CD4-positive, alpha-beta T cell treated with Interferon alpha-2 for 1 hour (primary cell): ENCODE measurements around the gene COL9A1.

Source experiments
- DNase-seq, 2 donors: peaks; one replicate each; pipeline ENCODE4 v3.0.0-alpha.2; 2020 to 2022

Gene COL9A1

DNA sequence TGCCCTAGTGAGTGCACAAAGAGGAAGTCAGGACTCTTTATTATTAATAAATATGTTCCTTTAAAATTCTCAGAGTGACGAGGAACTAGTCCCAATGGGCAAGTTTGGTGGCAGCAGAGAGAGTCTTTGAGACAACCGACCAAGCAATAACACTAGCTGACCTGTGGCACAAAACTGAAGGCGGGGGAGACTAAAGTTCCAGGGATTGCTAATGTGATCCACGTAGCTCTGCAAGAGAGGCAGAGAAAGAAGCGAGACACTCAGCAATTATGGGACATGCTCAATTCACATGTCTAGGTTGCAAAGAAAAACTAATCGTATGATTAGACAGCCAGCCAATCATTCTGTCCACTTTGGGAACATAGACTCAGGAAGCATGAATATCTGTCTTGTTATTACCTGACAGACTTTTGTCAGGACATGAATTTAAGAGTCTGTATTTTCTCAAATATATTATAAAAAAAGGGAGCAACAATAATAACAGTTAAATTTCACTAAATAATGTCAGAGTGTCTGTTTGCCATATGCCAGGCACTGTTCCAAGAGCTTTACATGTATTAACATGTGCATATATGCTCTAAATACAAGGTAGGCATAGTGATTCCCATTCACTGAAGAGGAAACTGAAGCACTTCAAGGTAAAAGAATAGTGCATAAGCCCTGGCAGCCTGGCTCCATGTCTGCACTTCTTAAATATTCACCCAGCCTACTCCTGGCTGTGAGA, 81.0 kb downstream of the COL9A1 start:
- DNase-seq, result no peak

DNA sequence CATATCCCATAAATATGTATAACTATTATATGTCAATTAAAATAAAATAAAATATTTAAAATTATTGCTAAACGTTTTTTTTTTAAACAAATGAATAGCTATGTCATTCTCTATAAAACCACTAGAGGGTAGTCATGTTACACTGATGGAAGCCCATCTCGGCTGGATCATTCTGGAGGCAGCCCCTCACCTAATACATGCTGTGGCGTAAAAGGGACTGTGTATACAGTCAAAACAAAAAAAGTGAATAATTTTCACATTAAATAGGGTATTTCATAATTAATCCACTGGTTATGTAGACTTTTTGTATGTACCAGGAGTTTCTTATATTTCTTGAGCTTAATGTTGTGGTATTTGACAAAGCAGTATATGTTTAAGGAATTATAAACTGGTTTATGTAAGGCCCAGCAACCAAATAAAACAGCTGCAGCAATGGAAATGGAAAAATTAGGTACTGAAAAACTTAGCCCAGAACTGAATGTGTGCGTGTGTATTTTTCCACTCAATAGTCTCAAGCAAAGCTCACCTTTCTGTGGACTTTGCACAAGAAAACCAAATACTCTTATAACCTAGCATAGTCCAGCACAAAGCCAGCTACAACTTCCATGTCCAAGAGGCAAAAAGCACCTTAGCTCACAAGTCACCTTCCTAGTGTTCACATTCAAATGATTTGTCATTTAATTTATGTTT, 81.7 kb downstream of the COL9A1 start:
- DNase-seq, result peak in 1 of 2 donors; percentile 3

DNA sequence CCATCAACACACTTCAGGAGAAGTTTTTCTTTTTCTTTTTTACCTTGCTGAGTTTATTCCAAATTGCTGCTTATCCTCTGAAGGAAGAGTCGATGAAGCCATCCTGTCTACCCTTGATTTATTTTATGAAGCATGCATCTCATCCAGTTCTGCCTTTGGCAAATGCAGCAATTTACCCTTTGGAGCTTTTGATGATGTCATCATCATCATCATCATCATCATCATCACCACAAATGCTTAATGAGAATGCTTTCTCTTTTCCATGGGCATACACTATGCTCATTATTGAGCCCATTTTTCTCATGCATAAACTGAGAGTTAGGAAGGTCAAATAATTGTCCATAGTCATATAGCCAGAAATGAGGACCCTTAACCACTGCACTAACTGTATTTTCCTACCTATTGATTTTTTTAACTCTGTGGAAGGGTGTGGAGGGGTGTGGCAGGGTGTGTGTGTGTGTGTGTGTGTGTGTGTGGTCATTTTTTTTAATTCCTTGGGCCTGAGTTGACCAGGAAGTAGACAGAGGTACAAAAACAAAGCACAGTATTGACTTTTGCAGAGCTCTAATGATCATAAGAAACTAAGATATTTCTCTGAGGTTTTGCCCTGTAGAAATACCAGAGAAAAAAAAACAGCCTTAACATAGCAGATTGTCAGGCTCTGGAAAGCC, 82.8 kb downstream of the COL9A1 start:
- DNase-seq, result no peak

DNA sequence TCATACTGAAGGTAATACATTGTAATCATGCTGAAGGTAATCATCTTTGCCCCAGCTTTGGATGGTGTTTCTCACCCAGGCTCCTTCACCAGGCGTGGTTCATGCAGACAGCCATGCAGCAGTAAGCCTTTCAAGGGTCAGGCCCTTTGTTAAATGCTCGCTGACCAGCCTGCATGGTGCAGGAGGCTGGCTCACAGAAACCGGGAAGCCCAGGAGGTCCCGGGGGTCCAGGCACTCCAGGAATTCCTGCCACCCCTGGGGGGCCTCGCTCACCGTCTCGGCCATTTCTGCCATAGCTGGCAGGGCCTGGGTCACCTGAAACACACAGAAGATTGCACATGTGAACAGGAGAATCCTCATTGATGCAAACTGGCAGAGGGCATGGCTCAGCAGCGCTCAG, 86.1 kb downstream of the COL9A1 start:
- DNase-seq, result no peak

DNA sequence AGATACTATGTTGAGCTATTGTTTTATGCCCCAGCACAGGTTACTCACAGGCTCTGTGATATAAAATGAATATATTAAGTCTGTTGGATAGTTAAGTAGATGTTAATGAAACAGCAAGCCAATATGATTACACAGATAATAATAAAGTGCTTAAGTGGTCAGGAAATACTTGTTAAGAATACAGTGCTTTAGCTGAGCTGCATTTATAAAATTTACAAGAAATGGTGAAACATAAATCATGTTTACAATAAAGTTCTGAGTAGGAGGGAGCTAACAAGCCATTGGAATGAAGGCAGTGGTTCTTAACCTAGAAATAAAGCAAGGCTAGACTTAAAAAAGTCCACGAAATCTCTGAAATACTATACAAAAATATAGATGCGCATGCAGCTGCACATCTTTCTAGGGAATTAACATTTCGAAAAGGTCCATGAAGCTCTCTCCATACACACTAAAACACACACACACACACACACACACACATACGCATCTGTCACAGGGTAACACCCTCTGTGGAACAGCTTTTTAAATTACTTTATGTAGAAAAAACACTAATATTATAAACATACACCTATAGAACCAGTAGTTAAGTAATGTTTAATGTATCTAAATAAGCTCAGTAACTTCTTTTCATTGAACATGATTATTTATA, 87.3 kb downstream of the COL9A1 start:
- no peak for DNase-seq

DNA sequence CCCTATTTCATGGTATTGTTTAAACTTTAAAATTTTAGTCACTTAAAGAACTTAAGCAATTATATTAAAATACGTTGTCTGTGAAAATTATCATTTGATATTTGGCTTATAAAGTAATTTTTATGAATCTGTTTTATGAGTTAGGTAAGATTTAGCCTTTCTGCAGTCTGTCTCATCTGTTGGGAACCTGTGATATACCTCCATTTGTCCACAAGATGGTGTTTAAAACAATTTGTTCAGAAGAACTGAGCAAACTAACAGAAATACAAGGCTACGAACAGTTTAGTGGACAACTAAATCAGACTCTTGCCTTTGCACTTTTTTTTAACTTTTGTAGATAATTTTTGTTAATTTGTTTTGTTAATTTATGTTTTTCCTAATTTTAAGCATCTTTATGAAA, 92.4 kb downstream of the COL9A1 start:
- no peak for DNase-seq

DNA sequence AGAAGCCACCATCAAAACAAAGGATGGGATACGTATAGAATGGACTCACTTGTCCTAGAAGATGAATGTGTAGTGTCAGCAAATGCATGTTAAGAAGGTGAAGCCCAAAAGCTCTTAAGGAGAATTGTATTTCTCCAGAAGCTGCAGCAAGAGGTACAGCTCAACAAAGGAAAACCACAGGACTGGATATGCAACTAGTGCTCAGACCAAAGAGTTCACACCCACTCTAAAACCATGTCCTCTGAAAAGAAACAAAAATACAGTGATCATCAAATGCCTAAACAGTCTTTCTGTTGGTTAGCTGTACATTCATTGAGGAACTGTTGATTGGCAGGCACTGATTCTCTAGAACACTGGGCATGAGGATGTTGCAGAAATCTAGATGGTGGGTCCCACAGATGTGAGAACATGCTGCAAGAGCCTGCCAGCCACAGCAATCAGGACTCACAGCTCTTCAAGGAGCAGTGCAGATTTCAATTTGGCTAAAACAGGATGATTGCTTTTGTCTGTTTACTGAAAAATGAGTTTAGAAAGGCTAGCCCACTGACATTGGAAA, 94.6 kb downstream of the COL9A1 start:
- no peak for DNase-seq

DNA sequence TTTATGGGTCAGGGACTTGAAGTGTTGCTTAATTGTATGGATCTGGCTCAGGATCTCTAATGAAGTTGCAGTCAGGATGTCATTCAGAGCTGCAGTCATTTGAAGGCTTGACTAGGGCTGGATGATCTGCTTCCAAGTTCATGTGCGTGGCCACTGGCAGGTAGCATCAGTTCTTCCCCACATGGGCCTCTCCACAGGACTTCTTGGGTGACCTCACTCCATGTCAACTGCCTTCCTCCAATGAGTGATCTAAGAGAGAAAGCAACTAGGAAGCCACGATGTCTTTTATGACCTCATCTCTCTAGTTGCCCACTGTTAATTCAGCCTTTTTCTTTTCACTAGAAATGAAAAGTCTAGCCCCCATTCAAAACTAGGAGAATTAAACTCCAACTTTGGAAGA, 104.1 kb downstream of the COL9A1 start:
- no peak for DNase-seq

DNA sequence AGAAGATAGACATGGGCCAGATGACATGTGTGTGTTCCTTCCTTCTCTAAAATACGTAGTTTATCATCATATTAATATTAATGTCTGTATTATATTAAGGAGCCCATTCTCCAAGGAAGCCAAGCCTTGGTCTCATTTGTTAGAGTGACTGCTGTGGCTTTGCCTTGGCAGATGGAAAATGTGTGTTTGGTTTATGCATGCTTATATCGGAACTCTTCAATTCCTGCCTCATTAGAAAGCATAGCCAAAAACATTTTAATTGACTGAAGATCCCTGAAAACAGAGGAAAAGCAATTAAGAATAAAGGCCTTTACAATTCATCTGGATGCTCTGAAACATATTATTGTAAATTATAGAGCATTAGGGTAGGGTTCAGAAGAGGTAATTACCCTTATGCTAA, 106.4 kb downstream of the COL9A1 start:
- no peak for DNase-seq

DNA sequence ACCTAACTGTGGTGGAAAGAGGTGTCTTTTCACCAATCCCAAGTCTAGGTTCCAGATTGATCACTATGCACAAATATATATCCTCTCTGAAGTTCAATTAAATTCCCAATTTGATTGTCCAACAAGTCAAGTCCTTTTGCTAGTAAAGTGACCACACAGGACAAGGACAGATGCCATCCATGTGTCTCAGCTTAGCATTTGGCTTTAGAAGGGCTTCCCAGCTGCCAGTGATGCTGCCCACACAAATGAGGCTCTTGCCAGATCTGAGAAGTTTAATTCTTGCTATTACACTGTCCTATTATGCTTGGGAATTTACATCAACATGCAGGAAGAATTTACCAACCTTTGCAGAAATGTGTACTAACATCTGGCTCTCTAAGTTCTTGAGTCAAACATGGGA, 108.5 kb downstream of the COL9A1 start:
- no peak for DNase-seq

DNA sequence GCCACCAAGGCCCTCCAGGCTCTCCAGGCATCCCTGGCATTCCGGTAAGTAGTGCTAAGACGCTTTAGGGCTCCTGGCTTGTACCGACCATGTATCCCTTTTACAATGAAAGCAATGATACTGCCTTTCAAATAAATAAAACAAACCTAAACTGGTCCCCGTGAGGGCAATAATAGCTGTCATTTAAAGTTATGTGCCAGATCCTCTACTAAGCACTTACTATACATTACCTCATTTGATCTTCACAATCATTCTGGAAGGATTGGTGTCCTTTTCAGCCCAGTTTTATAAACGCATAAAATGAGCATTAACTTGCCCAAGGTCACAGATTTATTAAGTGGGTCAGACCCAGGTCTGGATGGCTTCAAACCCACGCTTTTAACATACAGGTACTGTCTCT, 114.7 kb downstream of the COL9A1 start:
- DNase-seq, result no peak

DNA sequence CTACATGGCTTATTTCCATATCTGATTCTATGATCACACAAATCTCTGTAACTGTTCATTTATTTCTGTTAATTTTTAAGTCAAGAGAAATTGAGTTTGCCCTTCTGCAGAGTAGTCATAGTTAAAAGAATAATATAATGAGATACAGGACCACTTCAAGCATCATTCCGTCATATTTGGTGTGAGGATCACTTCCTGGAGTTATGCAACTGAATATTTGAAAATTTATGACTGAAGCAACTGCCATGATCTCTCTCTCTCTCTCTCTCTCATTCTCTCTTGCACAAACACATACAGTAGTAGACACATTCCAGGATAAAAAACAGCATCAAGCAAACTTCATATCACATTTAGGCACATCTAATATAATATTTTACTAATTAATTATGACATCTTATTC, 116.4 kb downstream of the COL9A1 start:
- DNase-seq, result no peak

DNA sequence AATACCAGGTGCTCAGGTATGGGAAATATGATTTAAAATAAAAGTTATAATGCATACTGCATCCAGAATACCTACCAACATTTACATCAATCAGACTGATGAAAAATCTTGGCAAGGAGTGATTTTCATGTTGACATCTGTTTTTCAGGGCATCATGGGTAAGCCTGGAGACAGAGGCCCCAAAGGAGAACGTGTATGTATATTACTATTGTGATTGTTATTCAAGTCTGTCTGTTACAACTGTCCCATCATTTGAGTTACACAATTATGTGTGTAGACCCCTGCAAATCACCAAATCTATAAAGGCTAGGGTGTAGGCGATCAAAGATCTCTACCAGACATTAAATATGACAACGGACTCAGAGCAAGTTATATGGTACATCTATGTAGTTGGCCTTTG, 118.2 kb downstream of the COL9A1 start:
- no peak for DNase-seq

DNA sequence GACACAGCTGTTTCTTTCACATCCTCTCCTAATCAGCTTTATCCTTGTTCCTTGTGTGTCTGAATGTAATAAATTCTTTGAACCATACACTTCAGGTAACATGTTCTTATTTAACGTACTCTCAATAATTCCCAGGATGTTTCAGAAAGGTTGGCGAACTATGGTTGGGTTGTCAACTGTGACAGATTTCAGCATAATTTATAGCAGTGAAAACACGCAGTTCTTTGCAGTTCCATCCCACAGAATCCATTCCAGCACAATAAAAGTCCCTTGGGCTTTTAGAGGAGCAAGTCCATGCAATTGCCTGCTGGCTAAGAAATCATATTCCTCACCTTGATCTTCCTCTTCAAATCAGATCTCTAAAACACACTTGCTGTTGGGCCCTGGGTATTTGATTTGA, 119.3 kb downstream of the COL9A1 start:
- no peak for DNase-seq

DNA sequence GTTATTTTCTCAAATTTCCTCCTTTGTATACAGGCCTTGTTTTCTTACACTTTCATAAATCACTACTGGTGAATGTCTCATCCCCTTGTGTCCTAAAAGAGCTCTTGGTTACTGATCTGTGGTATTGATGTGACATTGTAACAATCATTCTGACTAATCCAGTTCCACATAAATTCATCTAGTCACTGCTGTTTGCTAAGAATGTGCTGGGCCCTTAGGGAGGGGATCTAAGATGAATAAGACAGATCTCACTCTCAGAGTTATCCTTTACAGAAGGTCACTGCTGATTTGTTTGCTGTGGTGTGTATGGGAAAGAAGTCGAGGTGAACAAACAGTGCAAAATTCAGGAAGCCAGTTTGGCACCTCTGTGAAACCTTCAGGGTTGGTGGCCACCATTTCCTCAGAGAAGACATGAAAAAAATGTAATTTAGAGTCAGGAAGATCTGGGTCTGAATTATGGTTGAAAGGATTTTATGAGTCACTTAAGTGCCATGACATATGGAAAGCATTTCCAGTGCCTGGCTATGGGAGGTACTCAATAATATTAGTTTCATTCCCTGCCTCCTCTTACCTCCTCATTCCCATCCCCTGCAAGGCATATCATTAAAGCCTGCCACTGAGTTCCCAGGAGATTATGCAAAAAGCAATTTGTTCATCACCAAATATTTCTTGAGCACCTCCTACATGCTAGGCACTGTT, 121.8 kb downstream of the COL9A1 start:
- DNase-seq, result no peak

DNA sequence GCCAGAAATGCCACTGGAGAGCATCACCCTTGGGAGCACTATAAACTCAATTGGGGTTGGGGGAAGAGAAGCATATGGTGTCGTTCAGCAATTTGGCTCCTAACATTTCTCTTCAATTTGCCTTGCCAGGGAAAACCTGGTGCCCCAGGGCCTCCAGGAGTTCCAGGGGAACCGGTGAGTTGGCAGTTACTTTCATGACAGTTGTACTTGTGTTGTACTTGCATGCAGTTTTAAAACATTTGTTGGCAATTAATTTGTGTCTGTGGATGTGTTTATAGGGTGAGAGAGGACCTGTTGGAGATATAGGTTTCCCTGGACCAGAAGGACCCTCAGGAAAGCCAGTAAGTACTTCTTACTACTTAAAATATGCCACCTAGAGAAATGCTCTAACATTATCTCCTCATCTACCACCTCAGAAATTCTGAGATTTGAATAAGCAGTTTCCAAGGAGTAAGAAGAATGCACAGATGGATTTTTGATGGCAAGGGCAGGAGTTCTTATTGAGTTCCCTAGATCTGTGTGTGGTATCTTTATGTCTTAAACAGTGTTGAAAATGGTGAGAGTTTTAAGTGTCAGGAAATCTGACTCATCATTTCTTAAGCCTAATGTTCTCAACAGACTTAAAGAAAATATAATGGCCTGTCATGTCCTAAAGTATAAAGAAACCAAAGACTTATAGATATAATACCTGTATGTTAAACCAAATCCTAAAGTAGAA, 122.5 kb downstream of the COL9A1 start:
- no peak for DNase-seq

DNA sequence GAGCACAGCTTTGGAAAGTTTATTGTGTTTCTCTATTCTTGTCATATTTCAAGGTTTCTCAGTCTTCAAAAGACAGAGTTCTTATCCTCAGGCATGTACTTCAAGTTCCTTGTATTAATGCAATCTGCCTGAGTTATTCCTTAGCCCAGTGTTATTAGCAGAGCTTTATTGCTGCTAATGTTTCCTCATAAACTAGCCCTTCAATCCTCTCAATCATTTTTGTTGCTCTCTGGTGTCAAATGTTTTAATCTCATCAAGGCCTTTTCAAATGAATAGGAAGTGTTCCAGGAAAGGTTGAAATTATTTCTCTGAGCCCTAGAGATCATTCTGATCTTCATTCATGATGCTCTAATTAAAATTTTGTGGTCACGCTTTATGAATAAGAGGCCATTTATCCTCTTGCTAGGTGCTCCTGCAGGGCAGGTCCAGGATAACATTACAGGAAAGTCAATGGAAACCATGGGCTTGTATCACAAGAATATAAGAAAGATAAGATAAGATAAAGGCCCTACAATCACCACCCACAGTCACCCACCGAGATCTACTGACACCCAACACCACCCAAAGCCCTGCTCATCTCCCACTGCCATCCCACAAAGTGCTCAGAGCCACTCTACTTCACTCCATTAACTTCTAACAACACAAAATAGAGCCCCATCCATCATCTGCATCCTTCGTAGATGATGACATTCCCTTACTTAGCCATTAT, 125.9 kb downstream of the COL9A1 start:
- no peak for DNase-seq

DNA sequence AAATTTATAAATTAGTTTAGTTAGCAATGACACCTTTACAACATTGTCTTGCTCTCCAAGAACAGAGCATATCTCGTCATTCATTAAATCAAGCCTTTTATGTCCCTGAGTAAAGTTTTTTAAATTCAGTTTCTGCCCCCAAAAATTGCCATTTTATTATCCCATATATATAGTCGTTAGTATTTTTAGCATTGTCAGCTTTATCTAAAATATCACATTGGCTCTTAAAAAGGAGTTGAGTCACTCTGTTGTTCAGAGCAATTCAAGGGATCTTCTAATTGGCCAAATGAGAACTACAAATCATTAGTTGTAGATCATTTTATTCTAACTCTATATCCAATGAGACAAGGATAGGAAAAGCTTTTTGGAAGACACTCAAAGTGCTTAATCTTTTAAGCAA, 127.1 kb downstream of the COL9A1 start:
- no peak for DNase-seq

DNA sequence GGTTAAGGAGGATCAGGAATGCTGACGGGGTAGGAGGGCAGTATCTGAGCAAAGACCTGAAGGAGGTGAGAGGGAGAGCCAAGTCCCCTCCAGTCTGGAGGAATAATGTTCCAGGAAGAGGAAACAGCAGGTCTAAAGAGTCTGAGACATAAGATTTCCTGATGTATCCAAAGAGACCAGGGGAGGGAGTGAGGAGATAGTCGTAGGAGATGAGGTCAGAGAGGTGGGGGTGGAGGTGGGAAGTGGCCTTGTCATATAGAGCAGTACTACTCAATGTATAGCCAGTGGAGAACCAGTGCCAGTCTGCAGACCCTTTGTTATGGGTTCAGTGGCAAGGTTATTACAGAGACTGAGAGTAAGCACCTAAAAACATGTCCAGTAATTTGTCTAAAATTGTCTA, 130.6 kb downstream of the COL9A1 start:
- no peak for DNase-seq

DNA sequence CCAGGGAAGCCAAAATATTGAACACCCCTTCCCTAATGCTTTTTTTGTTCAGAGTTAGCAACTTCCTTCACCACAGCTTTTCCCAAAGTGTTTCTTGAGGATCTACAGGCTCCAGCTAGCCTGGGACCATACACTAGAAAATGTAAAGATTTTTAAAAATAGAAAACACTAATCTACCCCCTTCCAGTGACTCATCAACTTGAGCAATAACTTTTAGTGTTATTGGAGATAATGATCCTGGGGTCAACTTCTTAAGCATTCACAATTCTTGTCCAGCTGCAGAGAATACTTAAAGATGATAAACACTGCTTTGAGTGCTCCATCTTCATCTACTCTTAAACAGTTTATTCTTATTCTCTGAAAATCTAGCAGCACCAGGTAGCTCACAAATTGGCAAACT, 131.6 kb downstream of the COL9A1 start:
- DNase-seq, result no peak

DNA sequence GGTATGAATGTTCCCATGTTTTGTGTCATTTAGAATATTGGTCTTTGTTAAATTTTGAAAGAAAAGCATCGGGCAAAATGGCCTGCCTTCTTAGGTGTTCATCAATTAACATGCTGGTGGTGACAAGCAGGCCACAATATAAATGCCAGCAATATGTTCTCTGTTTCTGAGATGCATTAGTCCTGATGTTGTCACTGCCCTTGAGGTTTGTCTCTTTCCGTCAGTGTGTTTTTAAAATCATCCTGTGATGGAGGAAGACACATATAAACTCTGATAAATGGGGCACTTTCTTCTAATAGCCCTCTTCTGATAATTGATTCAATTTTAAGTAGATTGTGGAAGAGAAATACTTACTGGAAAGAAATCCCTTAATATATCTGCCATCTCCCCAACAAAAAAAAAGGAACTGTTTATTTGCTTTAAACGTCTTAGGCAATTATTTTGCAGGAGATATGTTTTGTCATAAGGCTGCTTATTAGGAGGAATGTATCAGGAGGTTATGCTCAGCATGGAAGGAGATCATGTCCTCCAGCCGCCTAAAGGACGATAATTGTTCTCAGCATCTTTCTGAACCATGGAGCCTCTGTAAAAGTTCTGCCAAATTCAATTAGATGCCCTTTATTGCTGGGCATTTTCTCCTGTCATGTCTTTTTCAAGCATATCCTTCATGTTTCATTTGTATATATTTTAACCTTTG, 134.1 kb downstream of the COL9A1 start:
- DNase-seq, result no peak
